Fibroblast of villous mesenchyme (primary cell): ENCODE data around the gene CDX1. TPM values are rescaled to one million over a fixed set of nuclear protein-coding genes. Genes with fewer than 3 reads are reported as not detected.
A peak's percentile ranks its signal among the peaks of the same experiment; 100 is the strongest.

Experiments used
- DNase-seq: peaks from one replicate; pipeline ENCODE4 v3.0.0-alpha.2; 2010; ENCODE audit warnings: low read depth
- H3K4me3 ChIP-seq: 2 replicates; pipeline ENCODE4 v1.5.1; 2011; ENCODE audit warnings: low read depth, mild to moderate bottlenecking, low read length
- CTCF ChIP-seq: IDR thresholded peaks from 2 replicates; pipeline ENCODE4 v1.5.1; 2012; ENCODE audit warnings: low read depth, mild to moderate bottlenecking, low read length; ENCODE audit not compliant: insufficient read depth
- total RNA-seq: library from RNA; depleted of rRNA; stranded (reverse); fragments of >200 nt; gene quantifications from 2 replicates; pipeline ENCODE4 v1.2.3, GENCODE V29; 2012

The CDX1 gene
- total RNA-seq, 1 donor: under 0.01 TPM

GRCh38 chr5:150167908-150168307, 1.3 kb downstream of the CDX1 start:
- no peak for DNase-seq
- TF ChIP-seq CTCF: peak; percentile 11
- no peak overlapping the region for H3K4me3 ChIP-seq

DNA sequence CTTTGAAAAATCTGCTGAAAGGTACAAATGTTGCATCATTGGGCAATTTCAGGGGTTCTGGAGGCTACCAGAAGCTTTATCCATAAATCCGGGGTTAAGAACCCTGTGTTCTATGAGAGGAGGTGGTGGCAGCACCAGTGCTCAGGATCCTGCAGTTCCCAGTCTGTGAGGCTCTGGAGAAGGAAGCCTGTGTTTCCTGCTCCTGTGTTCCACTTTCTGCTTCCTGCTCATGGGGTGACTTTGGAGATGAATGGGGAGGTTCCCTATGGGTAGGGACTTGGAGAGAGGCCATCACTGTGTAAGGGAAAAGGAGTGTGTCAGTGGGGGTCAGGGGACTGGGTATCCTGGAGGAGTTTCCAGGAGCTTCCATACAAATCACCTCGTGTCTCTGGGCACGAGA, 2.3 kb downstream of the CDX1 start:
- no peak overlapping the region for H3K4me3 ChIP-seq
- no peak for TF ChIP-seq CTCF
- DNase-seq: no peak

DNA sequence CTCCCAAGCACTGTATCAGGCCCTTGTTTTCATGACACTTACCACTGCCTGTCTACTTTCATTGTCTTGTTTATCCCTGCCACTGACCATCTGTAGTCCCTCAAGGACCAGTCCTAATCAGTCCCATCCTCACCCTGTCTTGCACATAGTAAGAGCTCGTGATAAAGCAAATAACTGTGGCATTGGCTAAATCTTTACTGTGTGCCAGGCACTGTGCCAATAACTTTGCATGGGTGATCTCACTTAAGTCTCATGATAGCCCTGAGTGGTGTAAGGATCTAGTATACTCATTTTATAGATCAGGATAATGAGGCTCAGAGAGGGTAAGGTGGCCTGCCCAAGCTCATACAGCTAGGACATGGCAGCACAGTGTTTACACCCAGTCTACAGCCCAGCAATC, 5.6 kb downstream of the CDX1 start:
- DNase-seq: peak; percentile 94
- H3K4me3 ChIP-seq: no peak overlapping the region
- no peak for TF ChIP-seq CTCF

GRCh38 chr5:150172556-150172955, 6.0 kb downstream of the CDX1 start:
- TF ChIP-seq CTCF: no peak
- H3K4me3 ChIP-seq: no peak overlapping the region
- no peak for DNase-seq

GRCh38 chr5:150173161-150173560, 6.6 kb downstream of the CDX1 start:
- DNase-seq: no peak
- H3K4me3 ChIP-seq: no peak overlapping the region
- TF ChIP-seq CTCF: no peak

GRCh38 chr5:150174285-150174684, 7.7 kb downstream of the CDX1 start:
- H3K4me3 ChIP-seq: no peak overlapping the region
- DNase-seq: no peak
- TF ChIP-seq CTCF: no peak

DNA sequence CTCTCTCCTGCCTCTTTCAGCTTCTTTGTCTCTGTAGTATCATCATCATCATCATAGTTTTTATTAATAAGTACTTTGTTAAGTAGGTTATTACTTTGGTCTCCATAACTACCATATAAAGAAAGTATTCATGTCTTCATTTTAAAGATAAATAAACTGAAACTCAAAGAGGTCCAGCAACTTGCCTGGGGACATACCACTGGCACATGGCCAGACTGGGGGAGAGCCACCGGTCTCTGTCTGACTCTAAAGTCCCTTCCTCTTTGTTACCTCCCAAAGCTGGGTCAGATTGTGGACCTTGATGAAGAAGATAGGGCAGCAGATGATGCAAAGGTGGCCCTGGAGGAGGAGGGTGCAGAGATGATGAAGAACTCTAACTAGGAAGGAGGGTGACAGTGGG, 8.5 kb downstream of the CDX1 start:
- TF ChIP-seq CTCF: no peak
- H3K4me3 ChIP-seq: no peak overlapping the region
- no peak for DNase-seq
